ENCODE data around the gene BTBD18. TPM values are rescaled to one million over a fixed set of nuclear protein-coding genes. Genes with fewer than 3 reads are reported as not detected.
A peak's percentile ranks its signal among the peaks of the same experiment; 100 is the strongest.

The BTBD18 gene
- total and polyA plus RNA-seq, 2 of the 13 experiments (the other 11 are each of a cell fraction or from before 2014, with no cell fraction given) = not detected

GRCh38 chr11:57763568-57763967 lies 11.9 kb upstream of the BTBD18 start (continued):
- TF ChIP-seq HNF1A (IDR thresholded peaks at IDR 0.05; ENCODE audit: low read depth) (no peak), HNF1A (CRISPR knock-in tag; IDR thresholded peaks at IDR 0.05; ENCODE audit: borderline replicate concordance) (no peak), ZNF263 (CRISPR knock-in tag; IDR thresholded peaks at IDR 0.05) (0 out of 2 replicates have a peak, but pooled peaks have one; percentile 29), ZNF577 (CRISPR knock-in tag; IDR thresholded peaks at IDR 0.05; ENCODE audit: borderline replicate concordance, low read depth) (no peak), CREB1 (IDR thresholded peaks at IDR 0.05) (no peak), CREB1 (CRISPR knock-in tag; IDR thresholded peaks at IDR 0.05) (0 out of 2 replicates have a peak, but pooled peaks have one; percentile 23), LCORL (IDR thresholded peaks at IDR 0.05) (no peak), LCORL (CRISPR knock-in tag; IDR thresholded peaks at IDR 0.05) (0 out of 2 replicates have a peak, but pooled peaks have one; percentile 14), ZBTB38 (CRISPR knock-in tag; IDR thresholded peaks at IDR 0.05) (no peak), HCFC1 (IDR thresholded peaks at IDR 0.05; ENCODE audit: low read depth, low read length) (no peak), ZBTB1 (CRISPR knock-in tag; IDR thresholded peaks at IDR 0.05; ENCODE audit: borderline replicate concordance) (no peak), XBP1 (CRISPR knock-in tag; IDR thresholded peaks at IDR 0.05) (no peak), SP140L (CRISPR knock-in tag; IDR thresholded peaks at IDR 0.05; ENCODE audit: borderline replicate concordance) (no peak), BCL6 (CRISPR knock-in tag; IDR thresholded peaks at IDR 0.05) (0 out of 2 replicates have a peak, but pooled peaks have one; percentile 8)

Measured in HepG2 (cell line).